CD1c-positive myeloid dendritic cell (primary cell): Measurements from ENCODE around the gene SENP7.
"Not testable (repeated sequence)": the region's sequence is repeated elsewhere in the genome, so short reads cannot be mapped to it uniquely, and the experiment has no call there.

Experiments used
- DNase-seq: peaks from one replicate; pipeline ENCODE4 v3.0.0-alpha.2; 2016; ENCODE audit errors: extremely low spot score

SENP7 gene

GRCh38 chr3:101438641-101439040, 74.4 kb downstream of the SENP7 start:
- DNase-seq: not testable (repeated sequence)

- no peak for DNase-seq
These were observed 79.4 kb downstream of the SENP7 start for GRCh38 chr3:101433652-101434051.

DNA sequence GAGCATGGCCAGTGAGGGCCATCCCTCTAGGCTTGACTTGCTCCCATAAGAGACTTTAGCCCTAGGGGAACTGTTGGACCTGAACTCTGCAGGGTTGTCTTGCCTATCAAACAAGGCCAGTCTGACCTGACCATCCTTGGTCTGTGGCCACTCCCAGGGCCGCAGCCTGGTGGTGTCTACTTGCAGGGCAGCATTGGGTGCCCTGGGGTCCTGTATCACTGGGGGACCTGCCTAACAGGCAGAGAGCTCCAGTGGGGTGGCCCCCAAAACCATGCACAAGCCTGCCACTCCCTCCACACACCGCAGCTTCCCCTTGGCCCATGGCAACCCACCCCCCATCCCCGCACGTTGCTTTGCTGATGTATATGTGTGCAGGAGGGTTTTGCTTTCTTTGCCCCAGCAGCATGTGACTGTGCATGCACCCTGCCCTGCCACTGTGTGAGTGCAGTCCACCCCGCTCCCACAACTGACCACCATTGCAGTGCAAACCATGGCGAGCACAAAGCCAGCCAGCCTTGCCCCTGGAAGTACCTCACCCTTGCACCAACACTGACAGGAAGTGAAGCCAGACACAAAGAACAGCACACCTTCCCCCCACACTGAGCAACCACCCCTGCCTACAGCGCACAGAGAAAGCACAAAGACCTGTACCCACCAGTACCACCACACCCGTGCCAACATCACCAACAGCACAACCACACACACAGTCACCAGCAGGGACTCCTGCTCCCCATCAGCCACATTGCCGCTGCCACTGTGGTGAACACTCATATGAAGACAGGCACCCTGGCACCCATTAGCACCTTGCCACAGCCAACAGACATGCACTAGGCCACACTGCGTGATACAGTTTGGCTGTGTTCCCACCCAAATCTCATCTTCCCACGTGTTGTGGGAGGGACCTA, 88.8 kb downstream of the SENP7 start:
- DNase-seq: no peak

DNA sequence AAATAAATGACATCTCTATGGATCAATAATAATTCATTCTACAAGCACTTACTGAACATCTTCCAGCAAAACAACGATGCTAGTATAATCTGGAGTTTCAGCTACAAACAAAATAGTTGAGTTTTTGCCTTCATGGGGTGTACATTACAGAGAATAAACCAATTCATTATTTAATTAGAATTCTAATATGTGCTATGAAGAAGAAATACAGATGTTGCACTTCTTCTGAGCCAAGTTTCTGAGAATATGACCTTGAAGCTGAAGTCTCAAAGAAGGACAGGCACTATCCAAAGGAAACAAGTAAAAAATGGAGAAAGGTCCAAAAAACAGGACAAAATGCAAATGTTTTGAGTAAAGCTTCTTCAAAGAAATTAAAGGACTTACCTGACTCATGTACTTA, 94.2 kb downstream of the SENP7 start:
- DNase-seq: no peak

GRCh38 chr3:101414121-101414520, 98.9 kb downstream of the SENP7 start:
- no peak for DNase-seq

DNA sequence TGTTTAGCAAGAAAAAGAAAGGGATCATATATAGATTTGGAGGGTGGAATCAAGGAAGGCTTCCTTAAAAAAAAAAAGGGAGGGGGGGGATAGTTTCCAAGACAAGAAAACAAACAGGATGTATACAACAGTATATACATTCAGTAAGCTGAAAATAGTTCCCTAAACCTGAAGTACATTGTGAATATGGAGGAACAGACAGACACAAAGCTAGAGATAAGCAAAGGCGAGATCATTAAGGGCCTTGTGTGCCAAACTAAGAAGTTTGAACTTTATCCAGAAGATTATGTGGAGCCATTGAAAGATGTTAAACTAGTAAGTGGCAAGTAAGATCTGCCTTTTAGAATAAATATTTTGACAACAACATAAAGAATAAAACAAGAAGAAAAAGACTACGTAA, 99.4 kb downstream of the SENP7 start:
- no peak for DNase-seq

DNA sequence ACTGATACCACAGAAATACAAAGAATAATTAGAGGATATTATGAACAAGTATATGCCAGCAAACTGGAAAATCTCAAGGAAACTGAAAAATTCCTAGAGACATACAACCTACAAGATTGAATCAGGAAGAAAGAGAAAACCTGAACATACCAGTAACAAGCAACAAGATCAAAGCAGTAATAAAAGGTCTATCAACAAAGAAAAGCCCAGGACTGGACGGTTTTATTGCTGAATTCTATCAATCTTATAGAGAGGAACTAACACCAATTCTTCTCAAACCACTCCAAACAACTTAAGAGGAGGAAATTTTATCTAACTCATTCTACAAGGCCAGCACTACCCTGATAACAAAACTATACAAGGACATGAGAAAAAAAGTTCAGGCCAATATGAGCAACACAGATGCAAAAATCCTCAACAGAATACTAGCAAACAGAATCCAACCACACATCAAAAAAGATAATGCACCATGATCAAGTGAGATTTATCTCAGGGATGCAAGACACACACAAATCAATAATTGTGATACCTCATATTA, 121.5 kb downstream of the SENP7 start:
- no peak for DNase-seq

- no peak for DNase-seq
These were observed 124.3 kb downstream of the SENP7 start for GRCh38 chr3:101388706-101389105.

- no peak for DNase-seq
These were observed 125.7 kb downstream of the SENP7 start for GRCh38 chr3:101387351-101387750.

GRCh38 chr3:101384426-101384825, 128.6 kb downstream of the SENP7 start:
- no peak for DNase-seq

DNA sequence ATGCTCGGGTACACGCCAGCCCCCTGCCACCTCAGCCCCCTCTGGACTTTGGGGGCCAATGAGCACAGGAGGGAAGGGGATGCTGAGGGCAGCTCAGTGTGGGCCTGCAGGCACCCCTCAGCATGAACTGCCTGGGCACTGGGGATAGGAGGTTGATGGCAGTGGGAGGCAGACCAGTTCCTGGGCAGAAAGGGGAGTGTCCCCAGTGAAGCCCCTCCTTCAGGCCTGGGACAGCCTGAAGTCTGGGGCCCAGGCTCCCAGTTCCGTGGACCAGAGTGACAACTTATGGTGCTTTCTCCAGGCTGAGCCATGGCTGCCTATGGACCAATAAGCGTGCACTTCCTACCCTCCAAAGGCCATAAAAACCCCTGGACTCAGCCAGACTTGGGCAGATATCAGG, 129.4 kb downstream of the SENP7 start:
- DNase-seq: no peak

- DNase-seq: no peak
These were observed 129.8 kb downstream of the SENP7 start for GRCh38 chr3:101383156-101383575.

DNA sequence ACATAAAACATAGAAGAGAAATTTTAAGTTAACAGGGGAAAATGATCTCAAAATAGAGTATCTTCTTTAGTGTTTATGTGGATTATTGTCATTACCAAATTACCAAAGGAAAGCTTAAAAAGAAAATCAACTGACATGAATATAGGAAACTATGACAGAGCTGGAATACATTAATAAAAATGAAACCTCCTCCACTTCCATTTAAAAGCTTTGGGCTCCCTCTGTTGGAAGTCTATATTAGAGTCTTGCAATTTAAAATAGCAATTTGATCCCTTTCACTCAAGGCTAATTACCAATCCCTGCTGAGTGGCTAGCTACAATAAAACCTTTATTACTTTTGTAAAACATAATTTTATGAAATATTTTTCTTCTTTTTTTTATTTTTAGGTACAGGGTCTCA, 131.2 kb downstream of the SENP7 start:
- peak; percentile 61 for DNase-seq

DNA sequence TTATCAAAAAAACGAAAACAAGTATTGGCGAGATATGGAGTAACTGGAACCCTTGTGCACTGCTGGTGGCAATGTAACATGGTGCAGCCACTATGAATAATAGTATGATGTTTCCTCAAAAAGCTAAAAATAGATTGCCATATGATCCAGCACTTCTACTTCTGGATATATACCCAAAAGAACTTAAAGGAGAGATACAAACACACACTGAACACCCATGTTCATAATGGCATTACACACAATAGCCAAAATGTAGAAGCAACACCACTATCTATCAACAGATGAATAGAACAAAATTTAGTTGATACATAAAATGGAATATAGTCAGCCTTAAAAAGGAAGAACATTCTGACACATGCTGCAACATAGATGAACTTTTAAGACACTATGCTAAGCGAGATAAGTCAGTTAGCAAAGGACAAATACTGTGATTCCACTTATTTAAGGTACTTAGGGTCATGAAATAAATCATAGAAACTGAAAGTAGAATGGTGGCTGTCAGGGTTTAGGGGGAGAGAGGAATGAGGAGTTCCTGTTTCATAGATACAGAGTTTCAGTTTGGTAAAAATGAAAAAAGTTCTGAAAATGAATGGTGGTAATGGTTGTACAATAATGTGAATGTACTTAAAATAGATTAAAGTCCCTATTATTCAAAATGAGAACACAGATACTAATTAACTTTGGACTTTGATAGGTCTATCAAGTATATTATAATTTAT, 133.2 kb downstream of the SENP7 start:
- peak; percentile 54 for DNase-seq

DNA sequence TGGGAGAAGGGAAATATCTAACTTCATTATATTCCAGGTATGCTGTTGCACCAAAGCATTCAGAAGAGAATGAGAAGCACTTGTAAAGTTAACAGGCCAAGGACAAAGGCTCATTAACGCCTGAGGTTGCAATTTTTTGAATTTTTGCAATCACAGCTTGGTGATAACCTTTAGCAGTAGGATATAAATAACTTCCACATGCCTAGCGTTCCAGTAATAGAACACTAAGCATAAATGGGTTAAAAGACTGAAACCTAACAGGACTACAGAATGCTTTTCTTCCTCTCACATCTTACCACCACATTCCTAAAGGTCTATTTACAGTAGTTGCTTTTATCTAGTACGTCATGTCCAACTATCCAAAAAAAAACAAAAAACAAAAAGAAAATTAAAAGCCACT, 135.2 kb downstream of the SENP7 start:
- DNase-seq: no peak

GRCh38 chr3:101377209-101377608, 135.8 kb downstream of the SENP7 start:
- no peak for DNase-seq

- DNase-seq: no peak
These were observed 137.4 kb downstream of the SENP7 start for GRCh38 chr3:101375586-101375985.

GRCh38 chr3:101362406-101362805, 150.6 kb downstream of the SENP7 start:
- DNase-seq: no peak

DNA sequence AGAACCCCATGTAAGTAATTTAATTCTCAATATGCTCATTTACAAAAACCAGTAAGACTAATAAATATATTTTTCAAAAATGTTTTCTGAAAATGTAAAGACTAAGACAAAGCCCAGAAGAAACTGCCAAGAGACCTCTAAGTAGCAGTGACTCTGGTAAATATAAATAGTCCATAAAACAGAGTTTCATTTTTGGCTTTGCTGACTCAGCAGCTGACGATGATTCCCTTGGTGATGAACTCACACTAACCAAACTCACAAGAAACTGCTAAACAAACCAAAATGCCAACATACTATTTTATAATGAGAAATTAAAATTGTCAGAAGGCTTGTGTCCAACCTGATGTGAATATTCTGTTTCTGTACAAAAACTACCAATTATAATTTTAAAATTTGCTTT, 161.2 kb downstream of the SENP7 start:
- DNase-seq: no peak

DNA sequence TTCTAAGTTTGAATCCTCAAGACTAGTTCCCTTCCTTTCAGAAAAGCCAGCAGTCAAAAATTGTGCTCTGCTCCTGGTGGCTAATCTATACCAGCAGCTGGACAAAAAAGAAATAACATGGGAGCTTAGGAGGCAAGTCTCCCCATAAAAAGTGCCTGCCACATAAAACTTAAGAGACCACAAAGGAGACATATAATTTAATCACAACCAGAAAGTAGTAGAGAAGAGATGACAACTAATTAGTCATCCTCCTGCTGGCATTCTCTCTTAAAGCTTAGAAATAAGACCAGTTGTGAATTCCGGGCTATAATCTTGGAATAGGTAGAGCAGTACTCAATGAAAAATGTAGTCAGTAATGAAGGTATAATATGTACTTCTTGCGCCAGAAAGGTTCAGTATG, 172.4 kb downstream of the SENP7 start:
- DNase-seq: no peak

GRCh38 chr3:101333883-101334282, 179.1 kb downstream of the SENP7 start:
- no peak for DNase-seq

GRCh38 chr3:101329016-101329673, 183.9 kb downstream of the SENP7 start:
- no peak for DNase-seq
